Brain microvascular endothelial cell (primary cell): ENCODE measurements around the gene SLC16A4.

Experiments used
- DNase-seq: peaks from one replicate; pipeline ENCODE4 v3.0.0-alpha.2; 2020
- H3K27ac ChIP-seq: fragments of 250-450 bp; sonication (Bioruptor Pico); 2 replicates; pipeline ENCODE4 v1.5.1; 2020; ENCODE audit warnings: mild to moderate bottlenecking, moderate library complexity
- H3K27me3 ChIP-seq: fragments of 250-450 bp; sonication (Bioruptor Pico); replicated peaks from 2 replicates; pipeline ENCODE4 v1.5.1; 2020; ENCODE audit warnings: mild to moderate bottlenecking
- H3K36me3 ChIP-seq: fragments of 250-450 bp; sonication (Bioruptor Pico); replicated peaks from 2 replicates; pipeline ENCODE4 v1.5.1; 2020; ENCODE audit warnings: mild to moderate bottlenecking
- H3K4me3 ChIP-seq: 2 replicates; pipeline ENCODE4 v1.5.1; 2011; ENCODE audit warnings: low read depth, mild to moderate bottlenecking, control low read depth, low read length, moderate library complexity
- CTCF ChIP-seq: IDR thresholded peaks from 2 replicates; pipeline ENCODE4 v1.5.1; 2011; ENCODE audit warnings: low read depth, mild to moderate bottlenecking, moderate library complexity, low read length, control low read depth, inconsistent platforms; ENCODE audit errors: missing control alignments
- in situ Hi-C: cut with HindIII; loops from 2 replicates; pipeline ENCODE4 v1.10.0; 2017; ENCODE audit warnings: low sequenced_read_pairs, low pct_ligation_motif_present

SLC16A4 gene

GRCh38 chr1:110321045-110321444 lies 69.8 kb downstream of the SLC16A4 start:
- H3K36me3 ChIP-seq: no peaks in the 10 kb centered on the region
- H3K4me3 ChIP-seq: no peak overlapping the region
- no peaks in the 10 kb centered on the region for H3K27me3 ChIP-seq
- no peak for TF ChIP-seq CTCF
- in situ Hi-C loops: loop anchor here (25.0 kb wide), 1 partner anchor 109 kb away; the partner anchor contains the start of gene KCNC4
- DNase-seq: no peak
- H3K27ac ChIP-seq: no peak overlapping the region

GRCh38 chr1:110320168-110320518 lies 70.7 kb downstream of the SLC16A4 start:
- in situ Hi-C loops: loop anchor here (25.0 kb wide), 1 partner anchor 108 kb away; the partner anchor contains the start of gene KCNC4
- H3K27ac ChIP-seq: no peak overlapping the region

GRCh38 chr1:110319332-110320167 lies 71.3 kb downstream of the SLC16A4 start:
- in situ Hi-C loops: loop anchor here (25.0 kb wide), 1 partner anchor 107 kb away; the partner anchor contains the start of gene KCNC4
- no peak for TF ChIP-seq CTCF
- no peaks in the 10 kb centered on the region for H3K36me3 ChIP-seq
- no peak for DNase-seq
- no peak overlapping the region for H3K27ac ChIP-seq
- no peaks in the 10 kb centered on the region for H3K27me3 ChIP-seq
- no peak overlapping the region for H3K4me3 ChIP-seq

More at GRCh38 chr1:110320168-110320518, 70.7 kb downstream of the SLC16A4 start:
- TF ChIP-seq CTCF: no peak
- DNase-seq: no peak
- H3K27me3 ChIP-seq: no peaks in the 10 kb centered on the region
- H3K4me3 ChIP-seq: no peak overlapping the region
- H3K36me3 ChIP-seq: no peaks in the 10 kb centered on the region

GRCh38 chr1:110318046-110318445 lies 72.8 kb downstream of the SLC16A4 start:
- TF ChIP-seq CTCF: no peak
- in situ Hi-C loops: loop anchor here (25.0 kb wide), 1 partner anchor 106 kb away; the partner anchor contains the start of gene KCNC4
- Histone ChIP-seq H3K4me3 (no peak overlapping the region), H3K27ac (no peak overlapping the region), H3K27me3 (no peaks in the 10 kb centered on the region), H3K36me3 (no peaks in the 10 kb centered on the region)
- DNase-seq: no peak

GRCh38 chr1:110316735-110317134 lies 74.1 kb downstream of the SLC16A4 start:
- H3K27ac ChIP-seq: no peak overlapping the region
- H3K36me3 ChIP-seq: no peaks in the 10 kb centered on the region
- no peaks in the 10 kb centered on the region for H3K27me3 ChIP-seq
- TF ChIP-seq CTCF: no peak
- in situ Hi-C loops: loop anchor here (25.0 kb wide), 1 partner anchor 104 kb away; the partner anchor contains the start of gene KCNC4
- no peak overlapping the region for H3K4me3 ChIP-seq
- DNase-seq: no peak
